PFSK-1 (cell line): ENCODE results near the gene CCNDBP1.

ENCODE experiments used
- FOXP2 ChIP-seq: optimal IDR thresholded peaks from 2 replicates; pipeline ENCODE3; 2011; ENCODE audit warnings: borderline replicate concordance, control low read depth, inconsistent platforms; ENCODE audit not compliant: insufficient read depth; ENCODE audit errors: extremely low read length, extremely low read depth
- POLR2AphosphoS5 ChIP-seq: IDR thresholded peaks from 2 replicates; pipeline ENCODE4 v1.6.1; 2012; ENCODE audit warnings: low read depth, mild to moderate bottlenecking, control low read depth, low read length, moderate library complexity
- SIN3A ChIP-seq: IDR thresholded peaks from 2 replicates; pipeline ENCODE4 v1.6.1; 2012; ENCODE audit warnings: mild to moderate bottlenecking, low read length, moderate library complexity, borderline replicate concordance; ENCODE audit not compliant: insufficient read depth
- TAF1 ChIP-seq: IDR thresholded peaks from 2 replicates; pipeline ENCODE4 v1.6.1; 2012; ENCODE audit warnings: low read length, control low read depth, borderline replicate concordance; ENCODE audit not compliant: insufficient read depth
- TF ChIP-seq, protein P1 (sequence below), 2 experiments: IDR thresholded peaks; 2 replicates each; pipeline versions ENCODE4 v1.6.1 to v1.8.0; 2011 to 2012; ENCODE audit warnings: low read depth in 2 of 2, low read length in 2 of 2, control low read depth in 1 of 2, inconsistent platforms in 1 of 2, mild to moderate bottlenecking in 1 of 2, moderate library complexity in 1 of 2; ENCODE audit not compliant: insufficient read depth in 1 of 2

GRCh38 chr15:43208052-43209002, 23.1 kb downstream of the CCNDBP1 start:
- TF ChIP-seq, protein P1, sequence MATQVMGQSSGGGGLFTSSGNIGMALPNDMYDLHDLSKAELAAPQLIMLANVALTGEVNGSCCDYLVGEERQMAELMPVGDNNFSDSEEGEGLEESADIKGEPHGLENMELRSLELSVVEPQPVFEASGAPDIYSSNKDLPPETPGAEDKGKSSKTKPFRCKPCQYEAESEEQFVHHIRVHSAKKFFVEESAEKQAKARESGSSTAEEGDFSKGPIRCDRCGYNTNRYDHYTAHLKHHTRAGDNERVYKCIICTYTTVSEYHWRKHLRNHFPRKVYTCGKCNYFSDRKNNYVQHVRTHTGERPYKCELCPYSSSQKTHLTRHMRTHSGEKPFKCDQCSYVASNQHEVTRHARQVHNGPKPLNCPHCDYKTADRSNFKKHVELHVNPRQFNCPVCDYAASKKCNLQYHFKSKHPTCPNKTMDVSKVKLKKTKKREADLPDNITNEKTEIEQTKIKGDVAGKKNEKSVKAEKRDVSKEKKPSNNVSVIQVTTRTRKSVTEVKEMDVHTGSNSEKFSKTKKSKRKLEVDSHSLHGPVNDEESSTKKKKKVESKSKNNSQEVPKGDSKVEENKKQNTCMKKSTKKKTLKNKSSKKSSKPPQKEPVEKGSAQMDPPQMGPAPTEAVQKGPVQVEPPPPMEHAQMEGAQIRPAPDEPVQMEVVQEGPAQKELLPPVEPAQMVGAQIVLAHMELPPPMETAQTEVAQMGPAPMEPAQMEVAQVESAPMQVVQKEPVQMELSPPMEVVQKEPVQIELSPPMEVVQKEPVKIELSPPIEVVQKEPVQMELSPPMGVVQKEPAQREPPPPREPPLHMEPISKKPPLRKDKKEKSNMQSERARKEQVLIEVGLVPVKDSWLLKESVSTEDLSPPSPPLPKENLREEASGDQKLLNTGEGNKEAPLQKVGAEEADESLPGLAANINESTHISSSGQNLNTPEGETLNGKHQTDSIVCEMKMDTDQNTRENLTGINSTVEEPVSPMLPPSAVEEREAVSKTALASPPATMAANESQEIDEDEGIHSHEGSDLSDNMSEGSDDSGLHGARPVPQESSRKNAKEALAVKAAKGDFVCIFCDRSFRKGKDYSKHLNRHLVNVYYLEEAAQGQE (IDR thresholded peaks at IDR 0.05; ENCODE audit: insufficient read depth in 1 of 2, low read depth in 2 of 2, low read length in 2 of 2) = no peak
- no peak for TF ChIP-seq POLR2AphosphoS5
- TF ChIP-seq TAF1 = no peak
- TF ChIP-seq FOXP2 = no peak
- TF ChIP-seq SIN3A = no peak
